NCI-H2196 (cell line): ENCODE data around the gene RANGRF.
A peak's percentile ranks its signal among the peaks of the same experiment; 100 is the strongest.

Experiments
- DNase-seq: peaks from one replicate; lab custom pipeline; 2025; ENCODE audit not compliant: unreplicated experiment; lab: John Stamatoyannopoulos, UW

Gene RANGRF

DNA sequence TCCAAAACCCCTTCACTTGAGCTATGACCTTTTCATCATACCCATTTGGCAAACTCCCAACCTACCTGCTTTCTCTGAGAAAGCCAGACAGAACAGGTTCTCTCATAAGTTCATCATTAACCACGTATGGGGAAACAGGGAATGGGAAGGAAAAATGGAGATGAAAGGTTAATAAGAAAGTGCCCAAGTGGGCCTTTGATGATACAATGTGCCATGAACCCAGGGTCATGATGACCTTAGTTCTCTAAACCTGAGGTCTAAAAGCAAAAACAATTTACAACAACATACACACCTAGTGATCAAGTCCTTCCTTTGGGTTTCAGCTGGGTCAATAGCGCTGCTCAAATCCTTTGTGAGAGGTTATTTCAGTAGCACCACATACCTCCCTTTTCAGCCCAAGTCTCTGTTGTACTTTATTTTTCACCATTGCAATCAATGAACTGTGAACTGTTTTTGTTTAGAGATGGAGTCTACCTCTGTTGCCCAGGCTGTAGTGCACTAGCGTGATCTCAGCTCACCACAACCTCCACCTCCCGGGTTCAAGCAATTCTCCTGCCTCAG lies 14.5 kb upstream of the RANGRF start:
- DNase-seq: no peak

GRCh38 chr17:8274816-8275215 lies 13.7 kb upstream of the RANGRF start:
- no peak for DNase-seq

DNA sequence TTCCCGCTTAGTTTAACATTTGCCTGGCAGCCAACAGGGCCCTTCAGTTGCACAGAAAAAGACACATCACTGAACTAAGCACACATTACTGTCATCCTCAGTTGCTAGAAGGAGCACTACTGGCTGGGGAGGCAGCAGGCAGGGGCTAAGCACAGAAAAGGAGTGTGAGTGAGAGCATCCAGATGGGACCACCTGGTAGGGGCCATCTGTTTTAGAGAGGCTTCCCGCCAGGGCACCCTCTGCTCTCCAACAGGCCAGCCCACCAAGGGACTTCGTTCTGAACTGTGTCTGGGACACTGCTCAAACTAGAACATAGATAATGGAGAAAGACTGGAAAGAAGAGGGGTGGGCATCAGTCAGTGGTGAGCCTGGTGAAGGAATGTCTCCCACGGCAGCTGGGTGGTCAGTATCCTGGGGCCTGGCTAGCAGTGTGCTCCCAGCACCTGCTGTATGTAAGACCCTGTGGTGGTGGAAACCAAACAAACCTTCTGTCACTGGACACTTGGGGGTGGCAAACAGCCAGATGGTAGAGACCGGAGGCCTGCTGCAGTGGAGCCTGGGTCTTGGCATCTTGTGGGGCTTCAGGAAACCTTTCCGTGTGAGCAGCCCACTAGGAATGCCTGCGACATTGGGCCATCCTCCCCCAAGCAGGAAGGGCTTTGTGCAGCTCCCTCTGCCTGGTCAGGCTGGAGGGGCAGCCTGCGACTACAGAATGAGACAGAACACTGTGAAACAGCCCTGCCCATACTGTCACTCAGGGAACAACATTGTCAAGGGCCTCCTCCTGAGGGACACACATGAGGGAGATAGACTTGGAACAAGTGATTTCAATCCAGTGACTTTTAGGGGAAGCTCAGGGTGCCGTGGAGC lies 12.8 kb upstream of the RANGRF start:
- DNase-seq: no peak

- no peak for DNase-seq
Measured at GRCh38 chr17:8277317-8277716, 11.2 kb upstream of the RANGRF start.

- DNase-seq: no peak
Measured at GRCh38 chr17:8282345-8282744, 6.1 kb upstream of the RANGRF start.

GRCh38 chr17:8283356-8283755 lies 5.1 kb upstream of the RANGRF start:
- no peak for DNase-seq

DNA sequence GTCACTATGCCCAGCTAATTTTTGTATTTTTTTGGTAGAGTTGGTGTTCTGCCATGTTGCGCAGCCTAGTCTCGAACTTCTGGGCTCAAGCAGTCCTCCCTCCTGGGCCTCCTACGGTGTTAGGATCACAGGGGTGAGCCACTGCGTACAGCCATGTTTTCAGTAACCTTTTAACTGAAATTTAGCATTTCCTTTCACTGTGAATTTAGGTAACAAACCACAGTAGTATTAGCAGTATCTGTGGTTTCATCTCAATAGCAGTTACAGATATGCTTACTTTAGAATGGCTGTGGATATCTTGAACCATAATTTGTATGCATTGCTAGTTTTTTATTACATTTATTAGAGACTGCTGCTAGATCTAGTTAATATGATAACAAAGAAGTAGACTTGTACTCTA lies 4.3 kb upstream of the RANGRF start:
- no peak for DNase-seq

DNA sequence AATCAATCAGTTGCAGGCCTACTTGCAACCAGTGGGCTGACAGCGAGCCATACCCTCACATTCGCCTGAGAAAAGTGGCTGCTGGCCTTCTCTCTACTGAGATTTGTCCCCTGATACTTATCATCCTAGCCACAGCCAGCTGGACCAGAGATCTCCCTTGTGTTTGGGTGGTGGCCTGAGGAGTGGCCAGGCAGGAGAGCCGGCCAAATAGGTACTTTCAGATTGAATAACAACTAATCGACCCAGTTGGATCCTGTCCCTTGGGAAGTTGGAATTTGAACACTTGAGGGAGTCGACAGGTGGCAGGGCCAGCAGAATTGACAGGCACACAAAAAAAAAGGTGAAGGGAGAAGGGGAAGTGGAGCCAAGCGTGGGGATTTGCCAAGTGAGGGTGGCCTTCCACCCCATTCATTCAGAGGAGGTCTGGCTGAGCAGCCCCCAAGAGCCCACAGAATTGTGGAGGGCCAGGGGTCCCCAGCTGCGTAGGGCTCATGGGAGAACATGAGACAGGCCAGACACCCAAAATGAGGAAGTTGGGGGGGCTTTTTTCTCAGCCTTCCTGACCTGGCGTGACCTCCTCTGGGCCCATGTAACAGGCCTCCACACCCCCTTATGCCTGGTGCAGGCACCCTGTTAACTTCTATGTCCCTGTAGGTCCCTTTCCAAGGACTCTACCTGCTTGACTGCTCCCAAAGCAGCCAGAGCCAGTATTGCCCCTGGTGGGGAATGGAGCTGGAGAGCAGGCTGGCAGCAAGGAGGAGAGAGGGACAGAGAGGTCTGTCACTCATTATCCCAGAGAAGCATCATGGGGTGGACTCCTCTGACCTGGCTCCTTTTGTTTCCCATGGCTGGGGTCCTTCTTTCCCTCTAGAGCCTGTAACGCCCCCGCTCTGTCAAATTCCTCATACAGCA lies 2.9 kb upstream of the RANGRF start:
- peak; percentile 3 for DNase-seq

DNA sequence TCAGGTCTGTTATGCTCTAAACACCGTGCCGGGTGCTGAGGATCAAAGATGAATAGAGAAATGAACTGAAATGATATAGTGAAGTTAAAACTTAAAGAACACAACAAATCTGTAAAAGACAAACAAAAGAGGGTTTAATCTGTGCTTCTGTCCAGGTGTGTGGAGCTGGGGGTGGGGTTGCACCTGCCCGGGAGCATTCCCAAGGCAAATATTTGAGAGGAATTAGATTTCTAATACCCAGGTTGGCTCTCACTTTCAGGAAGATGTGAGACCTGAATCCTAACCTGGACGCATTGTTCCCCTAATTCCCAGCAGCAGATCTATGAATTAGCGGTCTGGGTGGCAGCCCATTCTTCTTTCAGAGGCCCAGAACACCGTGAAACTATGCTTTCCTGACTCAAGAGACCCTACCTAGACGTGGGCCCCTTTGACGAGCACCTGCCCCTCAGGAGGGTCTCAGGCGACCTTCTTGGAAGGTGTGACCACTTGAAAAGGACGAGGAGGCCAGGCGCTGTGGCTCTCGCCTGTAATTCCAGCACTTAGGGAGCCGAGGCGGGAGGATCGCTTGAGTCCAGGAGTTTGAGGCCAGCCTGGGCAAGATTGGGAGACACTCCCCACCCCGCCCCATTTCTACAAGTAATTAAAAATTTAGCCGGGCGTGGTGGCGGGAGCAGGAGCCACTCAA lies 677 bp upstream of the RANGRF start:
- peak; percentile 31 for DNase-seq

DNA sequence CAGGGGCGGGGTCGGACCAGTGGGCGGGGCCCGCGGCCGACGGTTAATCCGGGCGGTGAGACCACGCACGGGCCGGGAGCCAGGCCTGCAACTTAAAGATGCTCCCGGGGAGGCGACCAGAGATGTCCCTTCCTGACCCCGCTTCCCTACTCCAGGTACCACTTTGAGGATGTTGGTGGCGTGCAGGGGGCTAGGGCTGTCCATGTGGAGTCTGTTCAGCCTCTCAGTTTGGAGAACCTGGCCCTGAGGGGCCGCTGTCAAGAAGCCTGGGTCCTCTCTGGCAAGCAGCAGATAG lies 580 bp downstream of the RANGRF start:
- peak; percentile 10 for DNase-seq

GRCh38 chr17:8290043-8290442 lies 1.6 kb downstream of the RANGRF start:
- DNase-seq: no peak

DNA sequence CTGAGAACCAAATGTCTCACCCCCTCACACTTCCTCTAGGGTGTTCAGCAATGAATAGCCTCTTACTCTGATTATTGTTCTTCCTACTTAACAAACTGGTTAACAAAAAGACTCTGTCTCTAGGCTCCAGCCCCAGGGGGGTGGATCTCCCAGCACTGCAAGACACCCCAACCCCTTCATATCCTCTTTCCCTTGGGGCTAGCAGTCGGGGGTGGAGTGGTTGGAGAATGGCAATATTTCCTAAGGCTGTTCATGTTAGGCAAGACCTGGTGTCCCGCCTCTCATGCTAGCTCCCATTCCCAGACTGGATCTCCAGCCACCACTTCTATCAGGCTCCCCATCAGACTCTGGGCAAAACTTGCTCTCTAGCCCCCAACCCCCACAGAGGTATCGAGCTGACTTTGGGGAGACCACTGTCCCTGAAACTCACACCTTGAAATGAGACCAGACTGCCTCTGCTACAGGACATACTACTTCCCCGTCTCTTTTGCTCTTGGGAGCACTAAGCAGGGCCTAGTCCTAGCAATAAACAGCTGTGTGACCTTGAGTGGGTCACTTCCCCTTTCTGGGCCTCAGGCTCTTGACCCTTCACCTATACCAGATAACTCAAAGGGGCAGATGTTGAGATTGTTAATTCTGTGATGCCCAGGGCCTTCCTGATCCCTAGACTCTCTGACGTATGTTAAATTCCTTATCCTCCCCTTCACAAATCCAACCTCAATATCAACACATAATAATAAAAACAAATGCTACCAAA lies 4.3 kb downstream of the RANGRF start:
- no peak for DNase-seq

DNA sequence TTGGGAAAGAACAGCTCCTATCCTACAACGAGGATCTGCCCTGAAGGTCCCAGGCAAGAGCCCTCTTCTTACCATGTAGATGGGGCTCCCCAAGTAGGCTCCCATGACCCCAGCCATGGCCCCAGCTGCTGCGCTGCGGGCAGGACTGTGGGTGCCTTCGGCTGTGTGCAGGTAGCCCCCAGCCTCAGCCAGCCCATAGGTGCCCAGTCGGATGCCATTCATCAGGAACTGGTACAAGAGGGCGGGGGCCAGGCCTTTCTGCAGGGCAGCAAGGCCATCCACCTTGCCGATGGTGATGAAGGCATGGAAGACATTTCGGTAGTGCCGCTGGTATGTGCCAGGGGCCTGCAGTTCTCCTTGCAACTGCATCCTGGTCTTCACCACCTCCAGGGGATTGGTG lies 5.9 kb downstream of the RANGRF start:
- no peak for DNase-seq

GRCh38 chr17:8294814-8295316 lies 6.4 kb downstream of the RANGRF start:
- DNase-seq: no peak

DNA sequence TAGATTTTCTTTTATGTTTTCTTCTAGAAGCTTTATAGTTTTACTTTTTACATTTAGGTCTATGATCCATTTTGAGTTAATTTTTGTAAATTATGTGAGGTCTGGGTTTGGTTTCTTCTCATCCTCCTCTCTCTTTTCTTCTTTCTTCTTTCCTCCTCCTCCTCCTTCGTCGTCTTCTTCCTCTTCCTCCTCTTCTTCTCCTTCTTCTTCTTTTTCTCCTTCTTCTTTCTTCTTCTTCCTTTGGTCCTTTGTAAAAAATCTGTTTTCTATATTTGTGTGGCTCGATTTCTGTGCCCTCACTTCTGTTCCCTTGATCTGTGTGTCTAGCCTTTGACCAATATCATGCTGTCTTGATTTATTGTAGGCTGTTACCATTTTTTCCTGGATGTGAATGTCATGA lies 11.8 kb downstream of the RANGRF start:
- DNase-seq: no peak

GRCh38 chr17:8300627-8301242 lies 12.3 kb downstream of the RANGRF start:
- peak; percentile 40 for DNase-seq

DNA sequence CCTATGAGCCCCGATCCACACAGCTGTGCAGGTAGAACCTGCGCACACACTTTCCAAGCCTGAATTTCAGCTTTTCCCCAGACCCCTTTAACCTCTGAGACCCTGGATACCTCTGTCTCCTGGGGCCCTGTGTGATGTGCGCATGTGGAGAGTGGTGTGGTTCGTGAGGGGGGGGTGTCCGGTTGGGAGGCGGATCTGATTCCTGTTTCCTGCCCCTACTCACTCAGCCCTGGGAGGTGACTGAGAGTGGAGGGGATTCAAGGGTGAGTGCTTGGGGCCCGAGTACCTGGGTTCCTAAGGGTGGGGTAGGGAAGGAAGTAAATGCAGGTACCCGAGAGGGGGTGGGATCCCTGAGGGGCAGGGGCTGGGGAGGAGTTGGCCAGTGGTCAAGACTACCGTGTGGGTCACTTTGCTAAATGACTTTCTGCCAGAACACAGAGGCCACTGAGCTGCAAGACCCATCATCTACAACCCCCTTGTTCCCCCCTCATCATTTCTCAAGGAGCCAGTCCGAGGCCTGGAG lies 22.2 kb downstream of the RANGRF start:
- no peak for DNase-seq

DNA sequence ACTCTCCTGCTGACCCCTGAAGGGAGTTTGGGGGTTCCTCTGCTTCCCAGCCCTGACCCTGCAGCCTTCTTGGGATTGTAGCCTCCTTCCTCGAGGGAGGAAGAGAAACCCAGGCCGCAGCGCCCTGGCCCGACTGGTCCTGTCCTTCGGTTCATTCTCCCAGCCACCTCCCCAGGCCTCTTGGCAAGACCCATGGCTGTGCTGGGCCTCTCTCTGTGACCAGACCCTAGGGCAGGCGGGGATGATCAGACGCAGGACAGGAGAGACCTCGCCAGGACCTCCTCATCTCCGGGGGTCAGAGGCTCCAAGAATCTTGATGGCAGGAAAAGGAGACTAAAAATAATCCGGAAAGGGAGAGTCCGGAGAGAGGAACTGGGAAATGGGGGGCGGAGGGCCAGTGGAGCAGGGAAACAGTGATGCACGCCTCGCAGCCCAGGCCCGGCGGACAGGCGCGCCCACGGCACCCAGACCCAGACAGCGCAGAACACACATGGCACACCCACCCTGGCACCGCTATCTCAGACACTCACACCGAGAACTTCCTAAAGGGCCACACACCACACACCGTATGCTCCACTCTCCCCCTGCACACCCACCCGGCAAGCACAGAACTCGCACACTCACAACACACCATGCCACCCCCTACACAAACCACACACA lies 22.8 kb downstream of the RANGRF start:
- DNase-seq: no peak

DNA sequence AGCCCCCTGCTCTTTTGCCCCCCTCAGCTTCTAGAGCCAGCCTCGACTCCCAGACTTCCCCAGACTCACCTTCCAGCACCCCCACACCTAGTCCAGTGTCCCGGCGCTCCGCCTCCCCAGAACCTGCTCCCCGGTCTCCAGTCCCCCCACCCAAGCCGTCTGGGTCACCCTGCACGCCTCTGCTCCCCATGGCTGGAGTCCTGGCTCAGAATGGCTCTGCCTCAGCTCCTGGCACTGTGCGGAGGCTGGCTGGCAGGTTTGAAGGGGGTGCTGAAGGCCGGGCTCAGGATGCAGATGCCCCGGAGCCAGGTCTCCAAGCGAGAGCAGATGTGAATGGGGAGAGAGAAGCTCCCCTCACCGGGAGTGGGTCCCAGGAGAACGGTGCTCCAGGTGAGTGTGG lies 23.8 kb downstream of the RANGRF start:
- no peak for DNase-seq
